GM18502 (cell line): ENCODE results near the gene MYMX.
A peak's percentile ranks its signal among the peaks of the same experiment; 100 is the strongest.

Experiments used
- ATAC-seq: cut with Tn5 transposase; IDR thresholded peaks from one replicate; pipeline ENCODE4 v1.9.1; 2021; ENCODE audit warnings: mild to moderate bottlenecking; ENCODE audit not compliant: unreplicated experiment, poor library complexity

Gene MYMX

DNA sequence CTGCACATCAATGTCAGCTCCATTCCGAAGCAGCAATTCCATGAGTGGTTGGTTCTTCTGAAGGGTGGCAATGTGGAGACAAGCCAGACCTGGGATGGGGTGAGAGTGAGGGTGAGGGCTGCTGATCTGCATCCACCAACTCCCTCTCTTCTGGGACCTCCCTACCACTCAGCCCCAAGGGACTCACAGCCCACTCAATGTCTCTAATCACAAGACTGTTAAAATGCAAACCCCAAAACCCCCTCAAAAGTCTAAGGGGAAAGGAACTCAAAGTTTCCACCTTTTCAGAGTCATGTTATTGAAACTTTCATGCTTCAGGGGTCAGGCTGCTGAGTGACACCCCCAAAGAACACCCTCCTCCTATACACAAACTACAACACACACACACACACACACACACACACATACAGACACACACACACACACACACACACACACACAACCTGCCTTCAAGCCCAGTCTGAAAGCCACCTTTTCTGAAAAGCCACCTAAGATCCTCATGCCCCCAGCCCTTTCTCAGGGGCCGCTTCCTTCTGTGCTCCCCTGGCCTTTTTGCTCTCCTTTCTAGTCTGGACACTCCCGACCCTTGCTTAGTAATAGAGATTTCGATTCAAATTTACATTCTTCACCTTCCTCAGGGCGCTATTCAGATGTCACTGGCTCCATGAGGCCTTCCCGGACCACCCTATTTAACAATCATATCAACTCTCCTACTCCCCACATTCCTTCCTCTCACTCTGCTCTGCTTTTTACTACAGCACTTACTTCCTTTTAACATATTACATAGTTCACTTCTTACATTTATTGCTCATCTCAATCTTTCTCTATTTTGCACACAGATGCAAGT lies 43.9 kb downstream of the MYMX start:
- ATAC-seq, result no peak

DNA sequence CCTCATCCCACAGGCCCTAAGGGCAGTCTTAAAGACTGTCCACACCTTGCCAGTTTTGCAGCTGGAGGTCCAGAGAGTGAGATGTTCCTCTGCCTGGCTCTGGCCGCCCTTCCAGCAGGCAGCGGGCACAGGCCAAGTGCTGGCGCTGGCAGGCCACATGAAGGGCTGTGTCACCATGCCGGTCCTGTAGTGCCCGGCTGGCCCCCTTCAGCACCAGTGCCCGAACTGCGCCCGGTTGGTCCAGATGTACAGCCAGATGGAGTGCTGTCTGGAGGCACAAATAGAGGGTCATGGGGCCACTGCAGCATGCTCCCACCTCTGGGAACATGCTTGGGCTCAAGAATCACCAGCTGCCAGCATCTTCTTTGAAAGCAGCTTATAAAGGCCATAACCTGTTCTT lies 44.9 kb downstream of the MYMX start:
- ATAC-seq, result no peak

DNA sequence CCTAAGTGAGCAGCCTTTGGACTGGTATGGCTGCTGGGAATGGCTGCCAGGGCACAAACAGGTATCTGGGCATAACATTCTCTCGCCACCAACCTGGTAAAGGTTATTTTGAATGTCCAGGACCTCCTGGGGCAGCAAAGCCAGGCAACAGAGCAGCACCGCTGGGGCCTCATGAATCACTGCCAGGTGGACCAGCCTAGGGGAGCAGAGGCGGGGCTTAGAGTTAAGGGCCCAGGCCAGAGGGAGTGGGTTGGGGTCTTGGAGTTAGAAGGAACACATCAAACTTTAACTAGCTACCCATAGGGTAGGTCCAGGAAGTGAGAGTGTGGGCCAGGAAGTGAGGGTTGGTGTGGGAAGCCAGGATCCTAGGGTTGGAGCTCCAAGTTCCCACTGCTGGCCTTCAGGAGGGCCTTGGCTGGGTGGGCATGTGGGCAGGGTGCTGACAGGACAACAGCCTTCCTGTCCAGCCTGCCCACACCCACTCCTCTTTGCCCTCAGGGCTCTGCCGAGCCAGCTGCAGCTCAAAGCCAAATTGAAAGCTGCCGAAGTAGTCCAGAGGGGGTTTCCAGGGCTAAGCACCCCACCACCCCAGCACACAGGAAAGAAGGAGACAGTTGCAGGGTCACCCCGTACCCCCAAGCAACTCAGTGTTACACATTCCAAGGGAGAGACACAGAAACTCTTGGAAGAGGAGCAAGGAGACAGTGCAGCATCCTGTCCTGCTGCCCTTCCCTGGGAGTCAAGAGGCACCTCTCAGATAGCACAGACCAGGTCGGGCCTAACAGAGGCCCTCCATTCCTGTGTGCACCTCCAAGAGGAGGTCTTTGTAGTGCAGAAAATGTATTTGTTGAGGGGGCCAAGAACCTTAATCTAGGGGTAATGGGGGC lies 46.0 kb downstream of the MYMX start:
- ATAC-seq, result no peak

DNA sequence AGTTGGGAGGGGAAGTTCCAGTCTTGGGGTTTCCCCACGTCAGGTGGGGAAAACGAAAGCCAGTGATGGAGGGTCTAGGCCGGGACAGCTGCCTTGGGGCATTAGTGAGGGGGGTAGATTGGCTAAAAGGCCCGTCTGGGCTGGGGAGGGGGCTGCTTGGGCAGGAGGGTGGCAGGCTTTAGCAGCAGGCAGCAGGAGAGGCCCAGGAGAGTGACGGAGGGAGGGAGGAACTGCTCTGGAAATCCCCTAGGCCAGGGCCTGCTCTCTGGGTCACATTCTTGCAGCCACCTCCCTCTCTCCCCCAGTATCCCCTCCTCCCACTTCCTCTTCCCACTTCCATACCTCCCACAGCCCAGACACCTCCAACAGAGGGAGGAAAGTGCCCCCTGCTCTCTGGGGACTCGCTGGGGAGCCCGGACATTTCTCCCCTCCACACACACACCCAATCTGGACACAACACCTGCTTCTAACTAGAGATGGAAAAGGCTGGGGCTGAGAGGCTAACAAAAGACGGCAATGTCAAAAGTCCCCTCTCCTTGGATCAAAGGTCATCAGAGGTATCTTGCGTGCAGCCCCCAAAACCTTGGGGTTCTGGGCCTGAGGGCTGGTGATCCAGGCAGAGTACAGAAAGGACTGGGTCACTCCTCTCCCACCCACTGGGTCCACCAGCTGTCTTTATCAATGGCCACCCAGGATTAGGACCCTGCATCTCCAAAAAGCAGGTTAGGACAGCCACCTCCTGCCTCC lies 46.8 kb downstream of the MYMX start:
- no peak for ATAC-seq

DNA sequence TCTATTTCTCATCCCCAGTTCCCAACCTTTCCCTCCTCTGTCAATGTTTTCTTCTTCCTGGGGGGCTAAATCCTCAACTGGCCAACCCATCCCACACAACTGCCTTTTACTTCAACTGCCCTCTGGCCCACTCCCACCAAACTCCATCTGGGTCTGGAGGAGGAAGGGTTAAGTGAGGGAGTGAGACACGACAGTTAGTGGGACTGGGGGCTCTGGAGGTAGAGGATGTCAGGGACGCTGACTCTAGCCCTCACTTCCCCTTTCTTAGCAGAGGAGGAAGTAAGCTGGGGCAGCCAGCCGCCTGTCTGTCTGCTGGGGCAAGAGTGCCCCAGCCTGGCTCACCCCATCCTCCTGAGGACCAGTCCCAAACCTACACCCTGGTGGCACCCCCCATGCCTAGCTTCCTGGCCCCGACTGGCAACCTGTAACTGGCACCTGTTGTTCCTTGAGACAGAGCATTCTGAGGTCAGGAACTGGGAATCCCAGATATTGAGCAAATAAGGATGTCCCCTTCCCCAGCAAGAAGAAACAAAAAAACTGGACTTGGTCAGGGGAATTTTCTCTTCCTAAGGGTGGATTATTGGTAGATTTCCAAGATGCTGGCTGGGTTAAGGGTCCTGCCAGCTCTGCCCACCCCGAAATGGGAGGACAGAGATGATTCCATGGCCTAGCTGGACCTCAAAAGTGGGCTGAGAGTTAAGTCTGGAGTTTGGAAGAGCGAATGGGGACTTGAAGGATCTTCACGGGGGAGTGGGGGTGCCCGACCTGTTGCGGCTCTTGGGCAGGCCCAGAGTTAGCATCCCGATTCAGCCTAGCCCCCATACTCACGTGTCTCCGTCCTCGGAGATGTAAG lies 47.7 kb downstream of the MYMX start:
- ATAC-seq, result peak; percentile 26

DNA sequence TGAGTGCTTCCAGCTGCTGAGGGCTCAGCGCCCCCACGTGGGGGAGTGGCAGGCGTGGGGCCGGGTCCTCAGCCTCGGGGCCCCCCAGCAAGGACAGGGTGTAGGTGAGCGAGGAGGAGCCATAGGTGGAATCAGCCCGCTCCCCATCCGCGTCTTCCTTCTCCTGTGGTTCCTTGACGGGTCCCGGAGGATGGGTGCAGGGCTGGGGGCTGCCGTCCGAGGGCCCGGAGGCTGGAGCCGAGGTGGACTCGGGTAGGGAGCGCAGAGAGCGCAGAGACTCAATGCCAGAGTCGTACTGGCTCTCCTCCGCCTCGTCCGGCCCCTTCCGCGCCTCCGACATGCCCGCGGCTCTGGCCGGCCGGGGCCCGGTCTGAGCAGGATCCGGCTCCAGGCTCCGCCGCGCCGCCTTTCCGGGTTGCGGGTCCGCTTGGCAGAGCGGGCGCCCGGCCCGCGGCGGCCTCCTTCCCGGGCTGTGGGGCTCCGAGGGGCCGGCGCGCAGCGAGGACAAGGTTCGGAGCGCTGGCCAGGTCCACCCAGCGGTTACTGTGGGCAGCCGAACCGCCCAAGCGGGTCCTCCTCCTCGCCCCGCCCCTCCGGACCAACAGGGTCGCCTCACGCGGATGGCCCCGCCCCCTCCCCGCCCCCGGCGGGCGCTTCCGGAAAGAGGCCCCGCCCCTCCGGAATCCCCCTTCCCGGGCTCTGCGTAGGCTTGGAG lies 48.4 kb downstream of the MYMX start, which contains the start of gene NFKBIE:
NFKBIE (minus strand) TSS at position 545 of the 715 bp plus-strand sequence; CDS start at position 340, 205 bp downstream.
- ATAC-seq, result peak; percentile 26

DNA sequence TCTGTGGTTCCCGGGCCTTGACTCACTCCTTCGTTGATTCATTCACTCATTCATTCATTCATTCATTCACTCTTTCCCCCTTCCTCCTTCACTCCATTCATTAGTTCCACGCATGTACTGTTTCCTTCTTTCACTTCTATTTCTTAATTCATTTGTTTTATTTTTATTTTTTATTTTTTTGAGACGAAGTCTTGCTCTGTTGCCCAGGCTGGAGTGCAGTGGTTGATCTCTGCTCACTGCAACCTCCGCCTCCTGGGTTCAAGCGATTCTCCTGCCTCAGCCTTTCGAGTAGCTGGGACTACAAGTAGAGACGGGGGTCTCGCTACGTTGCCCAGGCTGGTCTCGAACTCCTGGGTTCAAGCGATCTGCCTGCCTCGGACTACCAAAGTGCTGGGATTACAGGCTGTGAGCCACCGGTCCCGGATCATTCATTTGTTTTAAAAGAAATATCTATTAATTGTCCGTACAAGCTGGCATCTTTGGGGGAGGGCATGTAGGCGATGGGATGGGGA lies 49.1 kb downstream of the MYMX start:
- ATAC-seq, result no peak

DNA sequence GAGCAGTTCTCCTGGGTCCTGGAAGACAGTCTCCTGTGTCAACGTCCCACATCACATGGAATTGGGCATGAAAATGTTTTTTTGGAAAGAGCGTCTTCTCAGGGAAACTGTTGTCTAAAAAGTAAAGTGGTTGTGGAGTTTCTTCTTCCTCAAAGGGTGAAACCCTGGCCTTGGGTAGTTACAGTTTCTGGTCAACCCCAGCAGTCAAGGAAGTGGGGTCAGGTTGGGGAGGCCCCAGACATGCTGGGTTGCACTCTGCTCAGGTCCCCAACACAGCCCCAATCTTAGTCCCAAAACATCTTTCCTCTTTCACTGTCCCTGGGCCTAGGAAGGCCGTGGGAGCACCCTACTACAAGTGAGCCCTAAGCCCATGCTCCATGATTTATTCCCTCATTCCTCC lies 49.6 kb downstream of the MYMX start:
- ATAC-seq, result no peak

DNA sequence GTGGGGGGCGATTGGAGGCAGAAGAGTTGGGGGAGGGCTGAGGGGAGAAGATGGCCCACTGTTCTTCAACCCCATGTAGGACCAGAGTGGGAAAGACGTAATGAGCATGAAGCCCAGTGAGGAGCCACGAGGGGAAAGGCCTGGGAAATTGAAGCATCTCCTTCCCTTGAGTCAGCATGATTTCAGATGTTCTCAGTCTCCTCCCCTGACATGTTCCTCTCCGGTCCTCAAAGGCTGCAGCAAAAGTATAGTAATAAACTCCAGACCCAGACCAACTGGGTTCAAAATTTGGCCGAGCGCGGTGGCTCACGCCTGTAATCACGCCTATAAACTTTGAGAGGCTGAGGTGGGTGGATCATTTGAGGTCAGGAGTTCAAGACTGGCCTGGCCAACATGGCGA lies 50.5 kb downstream of the MYMX start:
- ATAC-seq, result no peak
